Stomach (tissue), 9 donors: Measurements from ENCODE around the gene TMC4. TPM values are rescaled to one million over a fixed set of nuclear protein-coding genes. Genes with fewer than 3 reads are reported as not detected.

ENCODE experiments used
- DNase-seq, 2 donors: peaks; one replicate each; pipeline versions ENCODE4 v3.0.0 to v3.0.0-alpha.2; 2013 to 2019
- H3K27ac ChIP-seq, 5 donors: fragments of 200-600 bp in 4 of 5; sonication (generic) in 4 of 5; one replicate each; pipeline ENCODE4 v1.5.1; 2013 to 2019; ENCODE audit warnings: mild to moderate bottlenecking in 1 of 5, moderate library complexity in 1 of 5
- H3K27me3 ChIP-seq, 3 donors: fragments of 200-600 bp; sonication (generic); one replicate each; pipeline ENCODE4 v1.5.1; 2017 to 2019; ENCODE audit warnings: mixed run types in 1 of 3
- H3K36me3 ChIP-seq, 4 donors: fragments of 200-600 bp; sonication (generic); 1 replicate in 3 of 4; 2 replicates in 1 of 4; pipeline ENCODE4 v1.5.1; 2016 to 2019
- H3K4me1 ChIP-seq, 4 donors: fragments of 200-600 bp; sonication (generic); one replicate each; pipeline ENCODE4 v1.5.1; 2016 to 2019
- H3K4me3 ChIP-seq, 4 donors: fragments of 200-600 bp; sonication (generic) in 3 of 4; one replicate each; pipeline ENCODE4 v1.5.1; 2016 to 2019; ENCODE audit warnings: mild to moderate bottlenecking in 1 of 4
- H3K9me3 ChIP-seq, 4 donors: fragments of 200-600 bp; sonication (generic); one replicate each; pipeline ENCODE4 v1.5.1; 2016 to 2019
- EP300 ChIP-seq: sonication (generic); formaldehyde crosslinking; IDR thresholded peaks from one replicate; pipeline ENCODE4 v1.6.1; 2017; ENCODE audit warnings: antibody characterized with exemption
- POLR2A ChIP-seq, 4 donors: fragments of 450-650 bp; IDR thresholded peaks; one replicate each; pipeline ENCODE4 v1.6.1; 2016; ENCODE audit warnings: antibody characterized with exemption in 4 of 4, control low read depth in 2 of 4, mild to moderate bottlenecking in 1 of 4, moderate library complexity in 1 of 4
- POLR2AphosphoS5 ChIP-seq, 3 donors: sonication (generic); formaldehyde crosslinking; IDR thresholded peaks; one replicate each; pipeline ENCODE4 v1.6.1; 2016; ENCODE audit warnings: antibody characterized with exemption in 3 of 3
- WGBS, 5 donors: extraction: QIAGEN DNeasy Blood & Tissue Kit in 3 of 5; methylation state at CpG; one replicate each; pipeline versions ENCODE4 v1.1.5 to v1.1.7; 2013 to 2018; 5-methylcytosine and 5-hydroxymethylcytosine counted together
- intact Hi-C: fragments of 100-400 bp; cut with DNase I; formaldehyde crosslinking; loops from one replicate; pipeline ENCODE4 v1.15.1; 2023; ENCODE audit warnings: low total_unique reads
- polyA plus RNA-seq, 3 donors: library from polyadenylated mRNA; stranded (reverse); fragments of 200-250 nt; gene quantifications; one replicate each; pipeline ENCODE4 v1.2.3, GENCODE V29; 2013
- total RNA-seq, 5 donors: library from RNA; depleted of rRNA; stranded (reverse); fragments of >200 nt; gene quantifications; one replicate each; pipeline versions ENCODE4 v1.1.0 to v1.2.3, GENCODE V29; 2014 to 2016
- TF ChIP-seq, protein P1 (sequence below), 7 experiments: fragments of 450-650 bp in 4 of 7; fragments of 200-600 bp in 3 of 7; sonication (generic) in 3 of 7; IDR thresholded peaks; one replicate each; pipeline ENCODE4 v1.5.1; 2016 to 2019; ENCODE audit warnings: antibody characterized with exemption in 7 of 7, control low read depth in 2 of 7, mild to moderate bottlenecking in 1 of 7
- donor health status: healthy with polysubstance abuse.
- donor health status: Bipolar disorder and iron deficiency.
- donor health status: healthy.

Gene TMC4
- total and polyA plus RNA-seq, 8 donors: 28.0 to 99.5 (median 43.2) TPM

DNA sequence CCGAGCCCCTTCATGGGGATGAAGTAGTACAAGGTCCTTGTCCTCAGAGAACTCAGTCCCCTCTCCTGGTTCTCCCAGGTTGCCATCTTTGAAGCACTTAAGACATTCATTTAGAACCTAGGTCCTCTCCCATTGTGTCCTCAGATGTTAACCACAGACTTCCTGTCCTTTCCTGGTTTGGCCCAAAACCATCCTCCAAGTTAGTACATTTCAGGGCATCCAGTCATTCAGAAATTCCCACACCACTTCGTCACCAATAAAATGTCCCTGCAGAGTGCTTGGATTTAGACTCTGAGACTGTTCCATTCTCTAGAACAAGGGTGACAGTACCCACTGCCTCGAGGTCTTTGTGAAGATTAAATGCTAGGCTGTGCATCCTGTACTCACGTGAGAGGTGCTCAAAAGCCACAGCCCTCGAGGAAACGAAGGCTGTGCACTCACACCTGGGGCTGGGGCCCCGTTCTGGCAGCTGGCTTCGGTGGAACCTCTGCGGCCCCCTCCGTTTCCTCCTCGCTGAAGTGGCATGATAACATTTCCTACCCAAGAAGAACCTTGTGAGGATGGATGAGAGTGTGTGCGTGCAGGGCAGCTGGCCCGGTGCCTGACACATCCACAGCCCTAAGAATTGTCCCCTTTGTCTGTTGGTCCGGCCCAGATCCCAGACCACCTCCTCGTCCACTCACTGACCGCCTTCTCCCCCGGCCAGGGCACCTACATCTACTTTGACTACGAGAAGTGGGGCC, 18.2 kb downstream of the TMC4 start:
- no peaks in the 10 kb centered on the region for H3K9me3 ChIP-seq
- H3K36me3 ChIP-seq: peaks cover 80 to 85% (median 85%) of the 10 kb centered on the region in 4 donors
- DNase-seq: no peak
- no peak overlapping the region for H3K27ac ChIP-seq
- no peak overlapping the region for H3K4me3 ChIP-seq
- intact Hi-C loops: no loop called here
- TF ChIP-seq EP300: no peak
- TF ChIP-seq, protein P1, sequence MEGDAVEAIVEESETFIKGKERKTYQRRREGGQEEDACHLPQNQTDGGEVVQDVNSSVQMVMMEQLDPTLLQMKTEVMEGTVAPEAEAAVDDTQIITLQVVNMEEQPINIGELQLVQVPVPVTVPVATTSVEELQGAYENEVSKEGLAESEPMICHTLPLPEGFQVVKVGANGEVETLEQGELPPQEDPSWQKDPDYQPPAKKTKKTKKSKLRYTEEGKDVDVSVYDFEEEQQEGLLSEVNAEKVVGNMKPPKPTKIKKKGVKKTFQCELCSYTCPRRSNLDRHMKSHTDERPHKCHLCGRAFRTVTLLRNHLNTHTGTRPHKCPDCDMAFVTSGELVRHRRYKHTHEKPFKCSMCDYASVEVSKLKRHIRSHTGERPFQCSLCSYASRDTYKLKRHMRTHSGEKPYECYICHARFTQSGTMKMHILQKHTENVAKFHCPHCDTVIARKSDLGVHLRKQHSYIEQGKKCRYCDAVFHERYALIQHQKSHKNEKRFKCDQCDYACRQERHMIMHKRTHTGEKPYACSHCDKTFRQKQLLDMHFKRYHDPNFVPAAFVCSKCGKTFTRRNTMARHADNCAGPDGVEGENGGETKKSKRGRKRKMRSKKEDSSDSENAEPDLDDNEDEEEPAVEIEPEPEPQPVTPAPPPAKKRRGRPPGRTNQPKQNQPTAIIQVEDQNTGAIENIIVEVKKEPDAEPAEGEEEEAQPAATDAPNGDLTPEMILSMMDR (IDR thresholded peaks at IDR 0.05): no peak
- no peak for TF ChIP-seq POLR2AphosphoS5 (IDR thresholded peaks at IDR 0.05)
- no peak for TF ChIP-seq POLR2A (IDR thresholded peaks at IDR 0.05)
- peaks cover 10 to 28% (median 24%) of the 10 kb centered on the region in 4 donors for H3K4me1 ChIP-seq
- 62 to 73% (median 66%) methylated on average over 17 to 18 of the region's 18 CpGs for WGBS, 5 donors
- H3K27me3 ChIP-seq: no peaks in the 10 kb centered on the region

DNA sequence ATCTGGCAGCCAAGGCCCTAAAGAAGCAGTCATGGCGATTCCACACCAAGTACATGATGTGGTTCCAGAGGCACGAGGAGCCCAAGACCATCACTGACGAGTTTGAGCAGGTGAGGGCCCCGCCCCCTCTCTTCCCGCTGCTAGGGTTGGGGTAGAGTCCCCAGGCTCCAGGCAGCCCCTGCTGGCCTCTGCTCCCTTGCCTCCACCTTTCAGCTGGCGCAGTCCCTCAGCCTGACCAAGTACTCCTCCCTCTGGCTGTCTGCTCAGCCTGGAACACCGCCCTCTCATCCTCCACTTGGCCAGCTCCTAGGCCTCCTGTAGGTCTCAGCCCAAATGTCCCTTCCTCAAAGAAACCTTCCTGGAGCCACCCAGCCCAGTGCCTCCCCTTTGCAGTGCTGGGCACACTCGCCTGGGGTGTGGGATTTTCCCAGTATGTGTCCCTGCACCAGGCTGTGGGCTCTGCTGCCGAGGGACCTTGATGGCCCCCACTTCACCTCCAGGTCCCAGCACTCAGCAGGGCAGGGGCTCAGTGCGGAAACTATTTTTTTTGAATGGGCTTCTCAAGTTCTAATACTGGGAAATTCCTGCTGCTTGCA, 19.1 kb downstream of the TMC4 start:
- Histone ChIP-seq H3K27me3 (no peaks in the 10 kb centered on the region), H3K9me3 (no peaks in the 10 kb centered on the region), H3K4me3 (no peak overlapping the region), H3K4me1 (peaks cover 8 to 26% (median 19%) of the 10 kb centered on the region in 4 donors), H3K36me3 (peaks cover 90 to 95% (median 94%) of the 10 kb centered on the region in 4 donors), H3K27ac (peak overlapping the region in 1 of 5 donors; percentile 27)
- no peak for DNase-seq
- TF ChIP-seq POLR2AphosphoS5 (IDR thresholded peaks at IDR 0.05) (no peak), EP300 (no peak)
- TF ChIP-seq, protein P1 (IDR thresholded peaks at IDR 0.05): no peak
- WGBS, 5 donors: 68 to 83% (median 80%) methylated on average over 5 to 10 of the region's 10 CpGs
- intact Hi-C loops: no loop called here

DNA sequence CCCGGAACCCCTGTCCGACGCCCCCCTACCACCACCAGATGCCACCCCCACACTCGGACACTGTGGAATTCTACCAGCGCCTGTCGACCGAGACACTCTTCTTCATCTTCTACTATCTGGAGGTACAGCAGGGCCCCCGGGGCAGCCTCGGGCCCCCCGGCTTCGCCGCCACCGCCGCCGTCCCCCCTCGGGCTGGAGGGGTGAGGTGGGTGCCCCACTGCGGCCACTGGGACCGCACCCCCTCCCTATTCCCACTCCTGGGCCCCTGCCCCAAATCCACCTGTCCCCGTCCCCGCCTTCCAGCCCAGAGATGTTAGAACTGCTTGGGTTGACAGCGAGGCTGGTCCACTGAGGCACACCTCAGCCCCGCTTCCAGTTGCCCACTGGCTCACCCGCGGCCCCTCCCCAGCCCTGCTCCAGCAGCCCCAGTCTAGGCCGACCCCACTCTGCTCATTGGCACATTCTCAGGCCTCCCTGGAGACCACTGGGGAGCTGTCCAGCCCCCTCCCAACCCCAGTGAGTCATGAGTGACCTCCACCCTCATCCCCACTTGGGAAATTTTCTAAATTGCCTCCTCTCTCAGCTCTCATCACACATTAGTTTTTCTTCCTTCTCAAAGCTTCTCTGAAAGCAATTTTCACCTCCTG, 20.0 kb downstream of the TMC4 start:
- Histone ChIP-seq H3K9me3 (no peaks in the 10 kb centered on the region), H3K36me3 (peaks cover 97 to 100% (median 100%) of the 10 kb centered on the region in 4 donors), H3K27me3 (no peaks in the 10 kb centered on the region), H3K27ac (peak overlapping the region in 1 of 5 donors; percentile 27), H3K4me1 (peaks cover 0 to 17% (median 11%) of the 10 kb centered on the region in 4 donors), H3K4me3 (no peak overlapping the region)
- whole genome bisulfite sequencing, 5 donors: 90 to 93% (median 91%) methylated on average over 25 of the region's 25 CpGs
- DNase-seq: no peak
- no peak for TF ChIP-seq POLR2AphosphoS5 (IDR thresholded peaks at IDR 0.05)
- TF ChIP-seq, protein P1 (IDR thresholded peaks at IDR 0.05): no peak
- no peak for TF ChIP-seq POLR2A (IDR thresholded peaks at IDR 0.05)
- TF ChIP-seq EP300: no peak
- intact Hi-C loops: no loop called here

DNA sequence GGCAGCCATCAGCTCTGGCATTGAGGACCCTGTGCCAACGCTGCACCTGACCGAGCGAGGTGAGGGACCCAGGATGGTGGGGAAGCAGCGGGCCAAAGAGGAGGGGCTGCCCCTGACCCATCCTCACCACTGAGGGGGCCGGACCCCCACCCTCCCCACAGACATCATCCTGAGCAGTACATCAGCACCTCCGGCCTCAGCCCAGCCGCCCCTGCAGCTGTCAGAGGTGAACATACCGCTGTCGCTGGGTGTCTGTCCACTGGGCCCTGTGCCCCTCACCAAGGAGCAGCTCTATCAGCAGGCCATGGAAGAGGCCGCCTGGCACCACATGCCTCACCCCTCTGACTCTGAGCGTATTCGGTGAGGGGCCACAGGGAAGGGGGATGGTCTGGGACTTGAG, 20.7 kb downstream of the TMC4 start:
- WGBS, 5 donors: 86 to 98% (median 90%) methylated on average over 6 to 12 of the region's 12 CpGs
- no peak for DNase-seq
- intact Hi-C loops: no loop called here
- Histone ChIP-seq H3K36me3 (peaks cover 96 to 100% (median 100%) of the 10 kb centered on the region in 4 donors), H3K9me3 (no peaks in the 10 kb centered on the region), H3K27ac (no peak overlapping the region), H3K27me3 (no peaks in the 10 kb centered on the region), H3K4me1 (peaks cover 0 to 10% (median 5%) of the 10 kb centered on the region in 4 donors), H3K4me3 (no peak overlapping the region)
- TF ChIP-seq EP300 (no peak), POLR2A (IDR thresholded peaks at IDR 0.05) (no peak), POLR2AphosphoS5 (IDR thresholded peaks at IDR 0.05) (no peak)
- TF ChIP-seq, protein P1 (IDR thresholded peaks at IDR 0.05): no peak
